NB4 (cell line): ENCODE measurements around the gene USF3.

Source experiments
- DNase-seq: peaks from one replicate; pipeline ENCODE4 v3.0.0; 2010; ENCODE audit warnings: low read depth
- H3K4me3 ChIP-seq: one replicate; pipeline ENCODE4 v1.5.1; 2011; ENCODE audit warnings: mild to moderate bottlenecking, low read depth, low read length, moderate library complexity
- MYC ChIP-seq: IDR thresholded peaks from 2 replicates; pipeline ENCODE4 v1.6.1; 2011; ENCODE audit warnings: low read depth, low read length
- POLR2A ChIP-seq: IDR thresholded peaks from 2 replicates; pipeline ENCODE4 v1.6.1; 2011; ENCODE audit warnings: mild to moderate bottlenecking; ENCODE audit not compliant: insufficient read length; ENCODE audit errors: extremely low read depth
- TF ChIP-seq, protein P1 (sequence below): IDR thresholded peaks from 2 replicates; pipeline ENCODE4 v1.6.1; 2011; ENCODE audit warnings: low read depth, low read length
- TF ChIP-seq, protein P2 (sequence below): IDR thresholded peaks from one replicate; pipeline ENCODE4 v1.5.1; 2012; ENCODE audit warnings: low read depth, low read length

Gene USF3

DNA sequence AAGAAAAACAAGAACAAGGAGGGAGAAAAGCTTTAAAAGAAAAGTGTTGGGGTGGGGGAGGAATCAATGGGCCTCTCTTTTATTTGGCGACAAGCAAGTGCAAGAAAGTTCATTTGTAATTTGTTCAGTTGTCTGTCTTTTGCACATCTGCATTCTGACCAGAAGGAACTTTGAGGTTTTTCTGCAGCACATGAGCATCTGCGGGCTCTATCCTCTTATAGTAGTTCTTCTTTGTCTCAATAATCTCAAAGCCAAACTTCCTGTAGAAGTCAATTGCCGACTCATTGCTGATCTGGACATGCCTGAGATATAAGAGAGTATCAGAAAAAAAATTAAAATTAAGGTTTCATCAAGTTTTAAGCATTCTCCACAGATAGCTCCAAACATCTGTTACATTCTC is 25.2 kb upstream of the USF3 start:
- no peak for DNase-seq
- TF ChIP-seq POLR2A (no peak), MYC (no peak)
- TF ChIP-seq, protein P1, sequence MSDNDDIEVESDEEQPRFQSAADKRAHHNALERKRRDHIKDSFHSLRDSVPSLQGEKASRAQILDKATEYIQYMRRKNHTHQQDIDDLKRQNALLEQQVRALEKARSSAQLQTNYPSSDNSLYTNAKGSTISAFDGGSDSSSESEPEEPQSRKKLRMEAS = no peak
- TF ChIP-seq, protein P2, sequence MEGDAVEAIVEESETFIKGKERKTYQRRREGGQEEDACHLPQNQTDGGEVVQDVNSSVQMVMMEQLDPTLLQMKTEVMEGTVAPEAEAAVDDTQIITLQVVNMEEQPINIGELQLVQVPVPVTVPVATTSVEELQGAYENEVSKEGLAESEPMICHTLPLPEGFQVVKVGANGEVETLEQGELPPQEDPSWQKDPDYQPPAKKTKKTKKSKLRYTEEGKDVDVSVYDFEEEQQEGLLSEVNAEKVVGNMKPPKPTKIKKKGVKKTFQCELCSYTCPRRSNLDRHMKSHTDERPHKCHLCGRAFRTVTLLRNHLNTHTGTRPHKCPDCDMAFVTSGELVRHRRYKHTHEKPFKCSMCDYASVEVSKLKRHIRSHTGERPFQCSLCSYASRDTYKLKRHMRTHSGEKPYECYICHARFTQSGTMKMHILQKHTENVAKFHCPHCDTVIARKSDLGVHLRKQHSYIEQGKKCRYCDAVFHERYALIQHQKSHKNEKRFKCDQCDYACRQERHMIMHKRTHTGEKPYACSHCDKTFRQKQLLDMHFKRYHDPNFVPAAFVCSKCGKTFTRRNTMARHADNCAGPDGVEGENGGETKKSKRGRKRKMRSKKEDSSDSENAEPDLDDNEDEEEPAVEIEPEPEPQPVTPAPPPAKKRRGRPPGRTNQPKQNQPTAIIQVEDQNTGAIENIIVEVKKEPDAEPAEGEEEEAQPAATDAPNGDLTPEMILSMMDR = no peak
- no peak overlapping the region for H3K4me3 ChIP-seq

DNA sequence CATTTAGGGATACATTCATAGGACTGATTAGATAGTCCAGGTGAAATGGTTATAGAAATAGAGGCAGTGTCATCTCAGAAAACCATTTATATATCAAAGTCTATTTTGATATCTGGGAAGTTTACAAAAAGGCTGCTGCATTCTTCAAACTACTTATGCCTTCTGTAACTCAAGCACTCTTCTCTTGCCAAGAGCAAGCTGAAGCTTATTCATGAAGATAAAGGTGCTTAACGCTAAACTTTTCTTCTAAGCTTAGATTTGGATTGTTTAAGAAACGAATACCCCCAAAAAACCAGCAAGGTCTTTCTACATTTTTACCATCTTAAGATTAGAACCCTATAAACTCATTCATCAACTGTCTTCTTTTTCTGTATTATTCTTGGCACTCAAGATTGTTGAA is 23.3 kb upstream of the USF3 start:
- no peak for DNase-seq
- TF ChIP-seq MYC (no peak), POLR2A (no peak)
- TF ChIP-seq, protein P2 = no peak
- TF ChIP-seq, protein P1 = no peak
- H3K4me3 ChIP-seq = no peak overlapping the region

DNA sequence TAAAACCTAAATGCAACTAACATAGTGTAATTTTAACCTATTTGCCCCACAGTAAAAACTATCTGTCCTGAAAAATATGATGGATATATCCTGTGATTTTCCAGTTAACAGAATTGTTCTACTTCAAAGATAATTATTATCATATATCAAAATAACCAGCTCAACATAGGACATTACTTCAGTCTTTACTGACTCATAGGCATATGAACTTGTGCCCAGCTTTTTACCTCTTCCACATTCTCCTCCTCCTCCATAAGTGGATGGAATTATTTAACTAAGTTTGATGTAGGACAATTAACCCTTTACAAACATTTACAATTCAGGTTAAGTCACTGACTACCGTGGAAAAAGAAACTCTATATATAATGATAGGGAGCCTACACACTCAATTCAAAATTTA is 22.9 kb upstream of the USF3 start:
- DNase-seq = no peak
- no peak overlapping the region for H3K4me3 ChIP-seq
- TF ChIP-seq POLR2A (no peak), MYC (no peak)
- TF ChIP-seq, protein P2 = no peak
- TF ChIP-seq, protein P1 = no peak

DNA sequence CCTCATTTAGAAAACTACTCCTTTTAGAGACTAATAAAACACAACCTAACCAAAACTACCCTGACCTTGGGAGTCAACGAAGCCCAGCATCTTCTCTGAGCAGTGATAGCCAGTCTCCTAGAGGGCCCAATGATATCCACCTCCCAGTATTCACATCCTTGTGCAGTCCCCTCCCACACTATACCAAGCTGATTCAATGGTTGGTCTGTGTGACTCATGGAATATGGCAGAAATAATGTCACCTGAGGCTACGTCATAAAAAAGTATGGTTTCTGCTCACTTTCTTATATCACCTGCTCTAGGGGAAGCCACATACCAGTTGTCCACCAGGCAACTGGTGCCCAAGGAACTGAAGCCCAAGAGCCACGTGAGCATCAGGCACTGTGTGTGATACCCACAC is 21.4 kb upstream of the USF3 start:
- DNase-seq = no peak
- TF ChIP-seq POLR2A (no peak), MYC (no peak)
- TF ChIP-seq, protein P1 = no peak
- TF ChIP-seq, protein P2 = no peak
- no peak overlapping the region for H3K4me3 ChIP-seq

DNA sequence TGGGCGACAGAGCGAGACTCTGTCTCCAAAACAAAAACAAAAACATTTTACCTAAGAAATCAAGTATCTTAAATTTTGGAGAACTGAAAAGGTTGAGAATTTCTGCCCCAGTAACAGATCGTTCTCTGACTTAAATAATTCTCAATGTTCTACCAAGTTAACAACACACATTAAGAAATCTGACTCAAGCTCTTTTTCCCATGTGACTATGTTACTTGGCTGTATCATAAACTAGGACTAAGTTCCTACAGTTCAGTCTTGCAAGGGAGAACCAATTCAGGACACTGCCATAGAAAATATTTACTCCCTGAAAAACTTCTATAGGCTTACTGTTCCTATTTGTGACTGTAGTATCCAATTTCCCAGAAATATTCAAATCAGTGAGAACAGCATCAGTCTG is 20.9 kb upstream of the USF3 start:
- no peak overlapping the region for H3K4me3 ChIP-seq
- no peak for DNase-seq
- TF ChIP-seq MYC (no peak), POLR2A (no peak)
- TF ChIP-seq, protein P1 = no peak

DNA sequence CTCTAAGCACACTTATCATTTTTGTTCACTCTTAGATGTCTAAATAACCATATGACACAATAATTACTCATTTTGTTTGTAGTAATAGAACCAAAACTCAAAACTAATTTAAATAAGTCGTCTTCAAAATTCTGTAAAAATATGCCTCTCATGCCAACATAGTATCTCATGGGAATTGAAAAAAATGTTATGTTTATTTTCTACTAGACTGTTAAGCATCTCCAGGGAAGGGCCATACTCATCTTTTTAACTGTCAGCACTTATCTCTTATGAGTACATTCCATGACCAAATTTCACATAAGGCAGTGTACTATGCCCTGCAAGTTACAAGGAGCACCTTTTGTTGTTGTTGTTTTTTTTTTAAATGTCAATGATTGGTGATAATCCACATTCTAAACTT is 18.3 kb upstream of the USF3 start:
- H3K4me3 ChIP-seq = no peak overlapping the region
- DNase-seq = no peak
- no peak for TF ChIP-seq MYC
- TF ChIP-seq, protein P1 = no peak
- no peak for TF ChIP-seq POLR2A
- TF ChIP-seq, protein P2 = no peak
